HepG2 (cell line): ENCODE measurements around the gene PCDH17. TPM values are rescaled to one million over a fixed set of nuclear protein-coding genes. Genes with fewer than 3 reads are reported as not detected.

Experiments
- ATAC-seq: fragments of 200-7000 bp; cut with Tn5 transposase; 3 replicates; pipeline ENCODE4 v1.9.1; 2020; ENCODE audit warnings: mild to moderate bottlenecking, moderate library complexity
- BruUV-seq: library from RNA; stranded (reverse); fragments of 400-500 nt; replicated peaks from 2 replicates; lab custom pipeline; 2021; lab: Mats Ljungman, UMichigan
- CTCF ChIA-PET: fragments of 300-600 bp; formaldehyde crosslinking; extraction: SDS; loops from one replicate; lab custom pipeline; 2021; ENCODE audit warnings: low total read pairs, inconsistent platforms, low intra/inter-chr PET ratio; lab: Yijun Ruan, JAX
- POLR2A ChIA-PET: fragments of 350-600 bp; sonication (Branson Sonifier 250); formaldehyde crosslinking; loops from one replicate; lab custom pipeline; 2020; ENCODE audit warnings: antibody characterized with exemption, inconsistent platforms; lab: Yijun Ruan, JAX
- DNase-seq: peaks from one replicate; pipeline ENCODE4 v3.0.0-alpha.2; 2015; ENCODE audit warnings: low spot score
- FAIRE-seq: peaks from 3 replicates; lab custom pipeline; 2011; peaks lifted over from hg19 to GRCh38; lab: Jason Lieb, UNC
- H2AFZ ChIP-seq: one replicate; pipeline ENCODE4 v1.6.1; 2011; ENCODE audit warnings: low read length, inconsistent platforms
- H3K27ac ChIP-seq: fragments of 300-600 bp; 3 replicates; pipeline ENCODE4 v1.8.0; 2011; ENCODE audit warnings: mixed run types, mild to moderate bottlenecking, mixed read lengths, low read length, inconsistent platforms; ENCODE audit not compliant: insufficient read depth; ENCODE audit errors: extremely low read length
- H3K27me3 ChIP-seq, 2 experiments: fragments of 200-600 bp in 1 of 2; 2 replicates in 1 of 2; 3 replicates in 1 of 2; pipeline versions ENCODE4 v1.6.0 to v1.8.0; 2011; ENCODE audit warnings: low read length in 2 of 2, mild to moderate bottlenecking in 2 of 2, moderate library complexity in 2 of 2, inconsistent platforms in 1 of 2; ENCODE audit not compliant: insufficient read depth in 2 of 2, control insufficient read depth in 1 of 2
- H3K36me3 ChIP-seq, 2 experiments: fragments of 200-600 bp in 1 of 2; replicated peaks in 1 of 2; 2 replicates in 1 of 2; 3 replicates in 1 of 2; pipeline versions ENCODE4 v1.5.1 to v1.8.0; 2011; ENCODE audit warnings: low read length in 2 of 2, inconsistent platforms in 1 of 2; ENCODE audit not compliant: insufficient read depth in 2 of 2, control insufficient read depth in 1 of 2
- H3K4me1 ChIP-seq: 2 replicates; pipeline ENCODE4 v1.5.1; 2012; ENCODE audit warnings: low read length, inconsistent platforms; ENCODE audit not compliant: insufficient read depth
- H3K4me2 ChIP-seq: 2 replicates; pipeline ENCODE4 v1.6.0; 2011; ENCODE audit warnings: low read depth, low read length, inconsistent platforms
- H3K4me3 ChIP-seq, 3 experiments: fragments of 200-600 bp in 1 of 3; sonication (generic), shearing (Covaris generic) in 1 of 3; replicated peaks in 1 of 3; 2 replicates each; pipeline ENCODE4 v1.5.1; 2011 to 2016; ENCODE audit warnings: low read length in 3 of 3, inconsistent platforms in 2 of 3, low read depth in 2 of 3, mild to moderate bottlenecking in 2 of 3, control low read depth in 1 of 3, mixed read lengths in 1 of 3; ENCODE audit not compliant: insufficient read depth in 1 of 3
- H3K79me2 ChIP-seq: one replicate; pipeline ENCODE4 v1.6.1; 2011; ENCODE audit warnings: low read length, inconsistent platforms; ENCODE audit not compliant: insufficient read depth
- H3K9ac ChIP-seq: 2 replicates; pipeline ENCODE4 v1.6.0; 2011; ENCODE audit warnings: mild to moderate bottlenecking, low read depth, low read length, inconsistent platforms; ENCODE audit not compliant: insufficient read depth
- H3K9me3 ChIP-seq: 2 replicates; pipeline ENCODE4 v1.5.1; 2012; ENCODE audit warnings: mild to moderate bottlenecking, low read length
- H4K20me1 ChIP-seq: 2 replicates; pipeline ENCODE4 v1.6.0; 2011; ENCODE audit warnings: inconsistent platforms, mild to moderate bottlenecking, low read length, moderate library complexity; ENCODE audit not compliant: insufficient read depth
- DR1 ChIP-seq: sonication (generic); formaldehyde crosslinking; IDR thresholded peaks from 2 replicates; pipeline ENCODE4 v1.8.0; 2021; ENCODE audit warnings: mild to moderate bottlenecking, missing genetic modification reagents, inconsistent platforms
- FOXP1 ChIP-seq, 2 experiments: fragments of 450-650 bp in 1 of 2; IDR thresholded peaks; 2 replicates each; pipeline ENCODE4 v1.6.1; 2017 to 2018; ENCODE audit warnings: antibody characterized with exemption in 1 of 2
- GLI4 ChIP-seq: sonication (generic); formaldehyde crosslinking; IDR thresholded peaks from 2 replicates; pipeline ENCODE4 v1.5.1; 2020; ENCODE audit warnings: missing genetic modification reagents, mild to moderate bottlenecking, moderate library complexity, borderline replicate concordance
- HNF4G ChIP-seq, 2 experiments: sonication (generic) in 1 of 2; formaldehyde crosslinking in 1 of 2; IDR thresholded peaks; 2 replicates each; pipeline versions ENCODE4 v1.4.0 to v1.6.1; 2011 to 2020; ENCODE audit warnings: borderline replicate concordance in 2 of 2, low read depth in 2 of 2, mild to moderate bottlenecking in 2 of 2, low read length in 1 of 2, missing genetic modification reagents in 1 of 2, moderate library complexity in 1 of 2
- KDM3A ChIP-seq: IDR thresholded peaks from 2 replicates; pipeline ENCODE4 v1.6.1; 2018; ENCODE audit warnings: low read depth, missing compliant biosample characterization
- RARG ChIP-seq: sonication (generic); formaldehyde crosslinking; IDR thresholded peaks from 2 replicates; pipeline ENCODE4 v1.4.0; 2020; ENCODE audit warnings: low read depth, mild to moderate bottlenecking, missing genetic modification reagents
- ZNF24 ChIP-seq: fragments of 450-650 bp; IDR thresholded peaks from 2 replicates; pipeline ENCODE4 v1.6.1; 2017; ENCODE audit warnings: antibody characterized with exemption, mild to moderate bottlenecking
- ZNF34 ChIP-seq: sonication (generic); formaldehyde crosslinking; IDR thresholded peaks from 2 replicates; pipeline ENCODE4 v1.4.0; 2020; ENCODE audit warnings: mild to moderate bottlenecking, missing genetic modification reagents, borderline replicate concordance
- ZNF383 ChIP-seq: sonication (generic); formaldehyde crosslinking; IDR thresholded peaks from 2 replicates; pipeline ENCODE4 v1.4.0; 2020; ENCODE audit warnings: missing genetic modification reagents, mild to moderate bottlenecking, borderline replicate concordance
- ZNF549 ChIP-seq: sonication (generic); formaldehyde crosslinking; IDR thresholded peaks from 2 replicates; pipeline ENCODE4 v1.5.0; 2020; ENCODE audit warnings: missing genetic modification reagents
- ZNF737 ChIP-seq: sonication (generic); formaldehyde crosslinking; IDR thresholded peaks from 2 replicates; pipeline ENCODE4 v1.5.0; 2020; ENCODE audit warnings: missing genetic modification reagents, mild to moderate bottlenecking, borderline replicate concordance
- ZSCAN21 ChIP-seq: sonication (generic); formaldehyde crosslinking; IDR thresholded peaks from 2 replicates; pipeline ENCODE4 v1.8.0; 2022; ENCODE audit warnings: mild to moderate bottlenecking, missing genetic modification reagents, moderate library complexity, borderline replicate concordance
- WGBS: methylation state at CpG from one replicate; pipeline ENCODE4 v1.1.6; 2017; ENCODE audit warnings: low lambda C conversion rate; 5-methylcytosine and 5-hydroxymethylcytosine counted together
- in situ Hi-C: cut with HindIII; loops from 2 replicates; pipeline ENCODE4 v1.10.0; 2017; ENCODE audit warnings: low pct_unique_long_range_greater_than_20kb; ENCODE audit not compliant: extremely low pct_ligation_motif_present
- intact Hi-C: fragments of 100-400 bp; cut with micrococcal nuclease; formaldehyde crosslinking; loops from one replicate; pipeline ENCODE4 v1.10.0; 2022; ENCODE audit not compliant: unreplicated experiment
- polyA plus RNA-seq, 8 experiments: library from polyadenylated mRNA; depleted of rRNA in 3 of 8; stranded (reverse) in 7 of 8; unstranded in 1 of 8; fragments of >200 nt; fragmentation: Illumina TruSeq in 4 of 8; extraction: Trizol in 4 of 8; gene quantifications; 2 replicates each; pipeline versions ENCODE4 v1.2.1 to v1.2.3, GENCODE V29; 2011 to 2016; ENCODE audit warnings: low read depth in 4 of 8, missing spikeins in 1 of 8, mixed read lengths in 1 of 8; ENCODE audit not compliant: insufficient read depth in 1 of 8
- total RNA-seq, 5 experiments: library from RNA; depleted of rRNA; stranded (reverse); fragments of >200 nt; fragmentation: Illumina TruSeq; extraction: Trizol; gene quantifications; 2 replicates each; pipeline ENCODE4 v1.2.3, GENCODE V29; 2016; ENCODE audit warnings: low read depth in 1 of 5
- TF ChIP-seq, protein P1 (sequence below): sonication (generic); formaldehyde crosslinking; IDR thresholded peaks from 2 replicates; pipeline ENCODE4 v1.4.0; 2020; ENCODE audit warnings: missing genetic modification reagents
- TF ChIP-seq, protein P2 (sequence below): sonication (generic); formaldehyde crosslinking; IDR thresholded peaks from 2 replicates; pipeline ENCODE4 v1.5.0; 2020; ENCODE audit warnings: mild to moderate bottlenecking, missing genetic modification reagents, borderline replicate concordance

Gene PCDH17
- total and polyA plus RNA-seq, 2 of the 13 experiments (the other 11 are each of a cell fraction or from before 2014, with no cell fraction given): not detected

DNA sequence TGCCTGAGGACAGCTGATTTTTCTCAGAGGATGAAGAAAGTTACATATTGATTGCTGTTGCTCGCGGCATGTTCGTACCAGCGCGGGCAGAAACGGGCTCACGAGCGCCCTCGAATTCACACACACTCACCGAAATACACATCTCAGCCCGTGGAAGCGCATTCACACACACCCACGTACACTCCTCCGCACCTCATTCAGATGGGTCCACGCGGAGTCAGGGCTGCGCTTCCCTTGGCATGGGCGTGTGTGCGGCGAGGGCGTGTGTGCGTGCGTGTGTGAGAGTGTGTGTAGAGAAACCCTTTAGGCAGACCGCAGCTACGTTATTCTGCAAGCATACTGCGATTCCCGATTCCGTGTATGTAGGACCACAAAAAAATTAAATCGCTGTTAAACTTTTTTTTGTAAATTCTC is 2.1 kb upstream of the PCDH17 start (continued):
- TF ChIP-seq, protein P1, sequence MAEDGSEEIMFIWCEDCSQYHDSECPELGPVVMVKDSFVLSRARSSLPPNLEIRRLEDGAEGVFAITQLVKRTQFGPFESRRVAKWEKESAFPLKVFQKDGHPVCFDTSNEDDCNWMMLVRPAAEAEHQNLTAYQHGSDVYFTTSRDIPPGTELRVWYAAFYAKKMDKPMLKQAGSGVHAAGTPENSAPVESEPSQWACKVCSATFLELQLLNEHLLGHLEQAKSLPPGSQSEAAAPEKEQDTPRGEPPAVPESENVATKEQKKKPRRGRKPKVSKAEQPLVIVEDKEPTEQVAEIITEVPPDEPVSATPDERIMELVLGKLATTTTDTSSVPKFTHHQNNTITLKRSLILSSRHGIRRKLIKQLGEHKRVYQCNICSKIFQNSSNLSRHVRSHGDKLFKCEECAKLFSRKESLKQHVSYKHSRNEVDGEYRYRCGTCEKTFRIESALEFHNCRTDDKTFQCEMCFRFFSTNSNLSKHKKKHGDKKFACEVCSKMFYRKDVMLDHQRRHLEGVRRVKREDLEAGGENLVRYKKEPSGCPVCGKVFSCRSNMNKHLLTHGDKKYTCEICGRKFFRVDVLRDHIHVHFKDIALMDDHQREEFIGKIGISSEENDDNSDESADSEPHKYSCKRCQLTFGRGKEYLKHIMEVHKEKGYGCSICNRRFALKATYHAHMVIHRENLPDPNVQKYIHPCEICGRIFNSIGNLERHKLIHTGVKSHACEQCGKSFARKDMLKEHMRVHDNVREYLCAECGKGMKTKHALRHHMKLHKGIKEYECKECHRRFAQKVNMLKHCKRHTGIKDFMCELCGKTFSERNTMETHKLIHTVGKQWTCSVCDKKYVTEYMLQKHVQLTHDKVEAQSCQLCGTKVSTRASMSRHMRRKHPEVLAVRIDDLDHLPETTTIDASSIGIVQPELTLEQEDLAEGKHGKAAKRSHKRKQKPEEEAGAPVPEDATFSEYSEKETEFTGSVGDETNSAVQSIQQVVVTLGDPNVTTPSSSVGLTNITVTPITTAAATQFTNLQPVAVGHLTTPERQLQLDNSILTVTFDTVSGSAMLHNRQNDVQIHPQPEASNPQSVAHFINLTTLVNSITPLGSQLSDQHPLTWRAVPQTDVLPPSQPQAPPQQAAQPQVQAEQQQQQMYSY (CRISPR knock-in tag): no peak
- TF ChIP-seq ZNF383 (CRISPR knock-in tag): no peak
- TF ChIP-seq ZNF34 (CRISPR knock-in tag): no peak
- TF ChIP-seq, all 625 proteins: peak for 0

GRCh38 chr13:57629821-57630235 is 1.7 kb upstream of the PCDH17 start:
- no peak for DNase-seq
- H3K27me3 ChIP-seq: peaks cover 0 to 13% of the 10 kb centered on the region in 2 experiments; a peak in 3 of 5 replicates
- no peaks in the 10 kb centered on the region for H3K36me3 ChIP-seq
- no peaks in the 10 kb centered on the region for H4K20me1 ChIP-seq
- no peaks in the 10 kb centered on the region for H3K4me1 ChIP-seq
- H3K9ac ChIP-seq: no peak overlapping the region
- peaks cover 13% of the 10 kb centered on the region for H3K9me3 ChIP-seq
- in situ Hi-C loops: loop anchor here (10.0 kb wide), 2 partner anchors 1325 to 1685 kb away; no protein-coding TSS in a partner anchor
- no peak overlapping the region for H3K4me3 ChIP-seq
- no peak for ATAC-seq
- H3K79me2 ChIP-seq: no peaks in the 10 kb centered on the region
- H3K4me2 ChIP-seq: no peak overlapping the region
- intact Hi-C loops: no loop called here
- no TSS peak for BruUV-seq
- ChIA-PET CTCF (no interaction called here), POLR2A (no interaction called here)
- 77% methylated on average over 34 of the region's 34 CpGs for WGBS
- no peak overlapping the region for H3K27ac ChIP-seq
- TF ChIP-seq ZNF737 (CRISPR knock-in tag) (no peak), GLI4 (CRISPR knock-in tag) (no peak), FOXP1 (IDR thresholded peaks at IDR 0.05) (no peak), FOXP1 (CRISPR knock-in tag; IDR thresholded peaks at IDR 0.05) (no peak), ZSCAN21 (CRISPR knock-in tag) (no peak), HNF4G (IDR thresholded peaks at IDR 0.05; ENCODE audit: borderline replicate concordance, low read depth, low read length) (no peak), HNF4G (CRISPR knock-in tag; IDR thresholded peaks at IDR 0.05; ENCODE audit: borderline replicate concordance, low read depth) (no peak), ZNF24 (no peak), RARG (CRISPR knock-in tag) (no peak), ZNF549 (CRISPR knock-in tag) (no peak), DR1 (no peak), KDM3A (CRISPR knock-in tag) (no peak)
- TF ChIP-seq, protein P2, sequence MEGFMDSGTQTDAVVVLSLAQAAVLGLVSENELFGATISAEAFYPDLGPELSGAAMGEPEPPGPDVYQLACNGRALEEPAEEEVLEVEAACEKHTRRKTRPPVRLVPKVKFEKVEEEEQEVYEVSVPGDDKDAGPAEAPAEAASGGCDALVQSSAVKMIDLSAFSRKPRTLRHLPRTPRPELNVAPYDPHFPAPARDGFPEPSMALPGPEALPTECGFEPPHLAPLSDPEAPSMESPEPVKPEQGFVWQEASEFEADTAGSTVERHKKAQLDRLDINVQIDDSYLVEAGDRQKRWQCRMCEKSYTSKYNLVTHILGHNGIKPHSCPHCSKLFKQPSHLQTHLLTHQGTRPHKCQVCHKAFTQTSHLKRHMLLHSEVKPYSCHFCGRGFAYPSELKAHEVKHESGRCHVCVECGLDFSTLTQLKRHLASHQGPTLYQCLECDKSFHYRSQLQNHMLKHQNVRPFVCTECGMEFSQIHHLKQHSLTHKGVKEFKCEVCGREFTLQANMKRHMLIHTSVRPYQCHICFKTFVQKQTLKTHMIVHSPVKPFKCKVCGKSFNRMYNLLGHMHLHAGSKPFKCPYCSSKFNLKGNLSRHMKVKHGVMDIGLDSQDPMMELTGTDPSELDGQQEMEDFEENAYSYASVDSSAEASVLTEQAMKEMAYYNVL (CRISPR knock-in tag): no peak
- TF ChIP-seq, all 625 proteins: peak for 0
- no peak for FAIRE-seq
- no peak overlapping the region for H2AFZ ChIP-seq
